Thoracic aorta (tissue), 2 donors: ENCODE data around the gene RALGAPA2. TPM values are rescaled to one million over a fixed set of nuclear protein-coding genes. Genes with fewer than 3 reads are reported as not detected.

Source experiments
- ATAC-seq: fragments of 150-250 bp; one replicate; pipeline ENCODE4 v1.8.0; 2017; ENCODE audit warnings: low read depth; ENCODE audit not compliant: insufficient number of reproducible peaks, low FRiP score
- DNase-seq: peaks from one replicate; pipeline ENCODE4 v3.0.0-alpha.2; 2020; ENCODE audit warnings: low spot score
- H3K27ac ChIP-seq, 2 donors: fragments of 200-600 bp; sonication (generic); 1 replicate in 1 of 2; 2 replicates in 1 of 2; pipeline ENCODE4 v1.5.1; 2016; ENCODE audit warnings: mild to moderate bottlenecking in 2 of 2, moderate library complexity in 2 of 2
- H3K27me3 ChIP-seq: fragments of 200-600 bp; sonication (generic); replicated peaks from 2 replicates; pipeline ENCODE4 v1.6.0; 2016; ENCODE audit warnings: mild to moderate bottlenecking; ENCODE audit not compliant: insufficient read depth
- H3K36me3 ChIP-seq: fragments of 200-600 bp; sonication (generic); one replicate; pipeline ENCODE4 v1.5.1; 2016
- H3K4me1 ChIP-seq, 2 donors: fragments of 200-600 bp; sonication (generic); 1 replicate in 1 of 2; 2 replicates in 1 of 2; pipeline versions ENCODE4 v1.5.1 to v1.6.0; 2016; ENCODE audit warnings: low read depth in 2 of 2, mild to moderate bottlenecking in 1 of 2; ENCODE audit not compliant: control insufficient read depth in 1 of 2
- H3K4me3 ChIP-seq: fragments of 200-600 bp; sonication (generic); 2 replicates; pipeline ENCODE4 v1.5.1; 2016; ENCODE audit warnings: mild to moderate bottlenecking
- H3K9me3 ChIP-seq: fragments of 200-600 bp; sonication (generic); 2 replicates; pipeline ENCODE4 v1.5.1; 2016
- CTCF ChIP-seq: fragments of 200-600 bp; sonication (generic); IDR thresholded peaks from one replicate; pipeline ENCODE4 v1.5.1; 2019; ENCODE audit warnings: antibody characterized with exemption
- total RNA-seq, 2 donors: library from RNA; depleted of rRNA; stranded (reverse); fragments of >200 nt; gene quantifications; one replicate each; pipeline versions ENCODE4 v1.1.0 to v1.2.3, GENCODE V29; 2016

RALGAPA2 gene
- total RNA-seq, 2 donors from 2014 or later = 20.3 to 48.3 TPM

DNA sequence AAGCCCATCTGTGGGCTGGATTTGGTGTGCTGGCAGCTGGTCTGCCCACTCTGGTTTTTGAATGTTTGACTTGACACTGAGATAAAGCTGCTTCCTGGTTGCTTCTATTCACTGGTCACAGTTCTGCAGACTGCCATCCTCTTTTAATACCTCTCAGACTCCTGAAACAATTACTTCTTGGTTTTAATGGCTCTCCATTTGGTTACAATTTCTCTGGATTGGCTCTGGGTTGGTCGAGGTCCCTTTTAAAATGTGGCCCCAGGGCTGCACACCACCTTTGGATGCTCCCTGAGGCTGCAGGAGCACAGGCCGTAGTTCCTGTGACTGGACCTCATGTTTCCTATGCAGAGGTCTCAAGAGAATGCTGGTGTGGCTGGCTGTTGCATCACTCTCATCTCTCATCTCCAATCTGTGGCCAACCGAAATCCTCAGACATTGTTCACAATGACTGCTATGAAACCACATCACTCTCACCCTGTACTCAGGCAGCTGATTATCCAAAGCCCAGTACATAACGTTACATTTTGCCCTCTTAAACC is 246.0 kb downstream of the RALGAPA2 start:
- TF ChIP-seq CTCF = no peak
- ATAC-seq (no peak), DNase-seq (no peak)
- no peak overlapping the region for H3K27ac ChIP-seq
- H3K27me3 ChIP-seq = no peaks in the 10 kb centered on the region
- H3K4me1 ChIP-seq = no peaks in the 10 kb centered on the region
- no peak overlapping the region for H3K4me3 ChIP-seq
- no peaks in the 10 kb centered on the region for H3K9me3 ChIP-seq
- H3K36me3 ChIP-seq = peaks cover 5% of the 10 kb centered on the region

- Histone ChIP-seq H3K9me3 (no peaks in the 10 kb centered on the region), H3K36me3 (peaks cover 3% of the 10 kb centered on the region)
- ATAC-seq = no peak
These were observed 247.2 kb downstream of the RALGAPA2 start for GRCh38 chr20:20465252-20465651.

DNA sequence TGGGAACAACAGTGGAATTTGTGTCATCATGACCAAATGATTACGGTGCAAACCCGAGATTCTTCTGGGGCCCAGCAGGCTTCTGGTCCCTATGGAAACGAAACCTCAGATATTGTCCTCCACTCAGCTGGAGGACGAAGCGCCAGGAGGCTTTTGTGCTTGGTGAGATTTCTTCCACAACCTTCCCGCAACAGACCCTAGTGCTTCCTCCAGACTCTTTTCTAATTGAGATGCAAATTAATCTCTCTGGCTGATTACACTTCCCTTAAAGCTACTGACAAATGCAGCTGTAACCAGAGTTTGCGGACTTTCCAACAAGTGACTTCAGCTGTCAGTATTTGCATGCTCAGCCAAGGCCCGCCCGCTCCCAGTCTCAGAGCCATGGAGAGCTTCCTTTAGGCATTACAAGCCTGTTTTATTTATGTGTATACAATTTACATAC is 248.5 kb downstream of the RALGAPA2 start:
- DNase-seq (no peak), ATAC-seq (no peak)
- no peaks in the 10 kb centered on the region for H3K9me3 ChIP-seq
- H3K27me3 ChIP-seq = no peaks in the 10 kb centered on the region
- no peak overlapping the region for H3K4me3 ChIP-seq
- TF ChIP-seq CTCF = no peak
- H3K36me3 ChIP-seq = peaks cover 2% of the 10 kb centered on the region
- no peaks in the 10 kb centered on the region for H3K4me1 ChIP-seq
- H3K27ac ChIP-seq = no peak overlapping the region

More at GRCh38 chr20:20465252-20465651, 247.2 kb downstream of the RALGAPA2 start:
- H3K27ac ChIP-seq = no peak overlapping the region
- no peaks in the 10 kb centered on the region for H3K4me1 ChIP-seq
- no peak for TF ChIP-seq CTCF
- H3K27me3 ChIP-seq = no peaks in the 10 kb centered on the region
- DNase-seq = no peak
- H3K4me3 ChIP-seq = no peak overlapping the region

GRCh38 chr20:20462185-20462584 is 250.3 kb downstream of the RALGAPA2 start:
- H3K4me1 ChIP-seq = no peaks in the 10 kb centered on the region
- DNase-seq (no peak), ATAC-seq (no peak)
- TF ChIP-seq CTCF = no peak
- no peaks in the 10 kb centered on the region for H3K9me3 ChIP-seq
- H3K27ac ChIP-seq = no peak overlapping the region
- H3K36me3 ChIP-seq = peaks cover 4% of the 10 kb centered on the region
- no peak overlapping the region for H3K4me3 ChIP-seq
- H3K27me3 ChIP-seq = no peaks in the 10 kb centered on the region

GRCh38 chr20:20461551-20461950 is 250.9 kb downstream of the RALGAPA2 start:
- H3K4me3 ChIP-seq = no peak overlapping the region
- no peaks in the 10 kb centered on the region for H3K27me3 ChIP-seq
- peaks cover 4% of the 10 kb centered on the region for H3K36me3 ChIP-seq
- DNase-seq = no peak
- no peak for ATAC-seq
- no peak for TF ChIP-seq CTCF
- no peak overlapping the region for H3K27ac ChIP-seq
- H3K9me3 ChIP-seq = no peaks in the 10 kb centered on the region
- H3K4me1 ChIP-seq = no peaks in the 10 kb centered on the region
